HCT116 (cell line): ENCODE measurements around the gene TESK1. TPM values are rescaled to one million over a fixed set of nuclear protein-coding genes. Genes with fewer than 3 reads are reported as not detected.

ENCODE experiments used
- ATAC-seq: fragments of 200-7000 bp; cut with Tn5 transposase; 2 replicates; pipeline ENCODE4 v1.9.1; 2020; ENCODE audit warnings: mild to moderate bottlenecking, moderate library complexity
- BruUV-seq: library from RNA; stranded (reverse); fragments of 400-500 nt; replicated peaks from 2 replicates; lab custom pipeline; 2021; lab: Mats Ljungman, UMichigan
- CTCF ChIA-PET: fragments of 300-600 bp; sonication (Branson Sonifier 250); formaldehyde crosslinking; loops from one replicate; lab custom pipeline; 2021; ENCODE audit warnings: antibody characterized with exemption; lab: Charles Lee
- POLR2A ChIA-PET: fragments of 300-600, 350-600 bp; sonication (Branson Sonifier 250); formaldehyde crosslinking; loops from one replicate; lab custom pipeline; 2021; ENCODE audit warnings: antibody characterized with exemption; lab: Charles Lee
- RAD21 ChIA-PET, 2 experiments: fragments of 300-600 bp; sonication (Branson Sonifier 250); formaldehyde crosslinking; loops; one replicate each; lab custom pipeline; 2023; ENCODE audit warnings: low total read pairs in 2 of 2; ENCODE audit not compliant: uncharacterized antibody in 2 of 2, unreplicated experiment in 2 of 2, low non-redundant PET in 1 of 2; lab: Charles Lee
- DNase-seq: peaks from one replicate; pipeline ENCODE4 v3.0.0-alpha.2; 2010; ENCODE audit warnings: low read depth, low spot score
- H2AFZ ChIP-seq: fragments of 200-600 bp; shearing (Covaris generic), sonication (generic); 2 replicates; pipeline ENCODE4 v1.6.1; 2017; ENCODE audit warnings: low read depth, mixed run types, mixed read lengths, antibody characterized with exemption, low read length; ENCODE audit not compliant: poor library complexity, severe bottlenecking
- H3K27ac ChIP-seq: 2 replicates; pipeline ENCODE4 v1.5.1; 2012; ENCODE audit warnings: low read depth, low read length
- H3K27me3 ChIP-seq: fragments of 200-600 bp; sonication (generic); 2 replicates; pipeline ENCODE4 v1.6.1; 2016; ENCODE audit warnings: mixed run types, low read length, mixed read lengths; ENCODE audit not compliant: insufficient read depth
- H3K36me3 ChIP-seq, 2 experiments: fragments of 200-500 bp in 1 of 2; fragments of 200-600 bp in 1 of 2; sonication (Bioruptor generic) in 1 of 2; sonication (generic) in 1 of 2; 2 replicates each; pipeline versions ENCODE4 v1.5.1 to v1.6.1; 2014 to 2016; ENCODE audit warnings: low read length in 2 of 2, inconsistent platforms in 1 of 2, mixed read lengths in 1 of 2, mixed run types in 1 of 2; ENCODE audit not compliant: insufficient read depth in 2 of 2, control insufficient read depth in 1 of 2
- H3K4me1 ChIP-seq, 2 experiments: fragments of 200-600 bp in 1 of 2; sonication (generic) in 1 of 2; 2 replicates each; pipeline versions ENCODE4 v1.5.1 to v1.6.1; 2012 to 2017; ENCODE audit warnings: low read length in 2 of 2, inconsistent platforms in 1 of 2, mild to moderate bottlenecking in 1 of 2, mixed read lengths in 1 of 2, mixed run types in 1 of 2, moderate library complexity in 1 of 2; ENCODE audit not compliant: insufficient read depth in 2 of 2, control insufficient read depth in 1 of 2
- H3K4me2 ChIP-seq: fragments of 200-600 bp; sonication (generic); 2 replicates; pipeline ENCODE4 v1.6.1; 2017; ENCODE audit warnings: mixed run types, low read length, mixed read lengths
- H3K4me3 ChIP-seq, 2 experiments: fragments of 200-600 bp in 1 of 2; sonication (generic) in 1 of 2; replicated peaks in 1 of 2; 2 replicates each; pipeline ENCODE4 v1.5.1; 2011 to 2016; ENCODE audit warnings: low read length in 2 of 2, control low read depth in 1 of 2, low read depth in 1 of 2, mild to moderate bottlenecking in 1 of 2, mixed read lengths in 1 of 2, mixed run types in 1 of 2
- H3K79me2 ChIP-seq: fragments of 200-600 bp; sonication (generic); 2 replicates; pipeline ENCODE4 v1.6.1; 2017; ENCODE audit warnings: mild to moderate bottlenecking, mixed run types, low read length, moderate library complexity, mixed read lengths; ENCODE audit not compliant: insufficient read depth
- H3K9ac ChIP-seq: fragments of 200-600 bp; sonication (generic); 2 replicates; pipeline ENCODE4 v1.6.1; 2016; ENCODE audit warnings: low read length, mixed read lengths
- H3K9me2 ChIP-seq: fragments of 200-600 bp; sonication (generic), shearing (Covaris generic); 2 replicates; pipeline ENCODE4 v1.6.1; 2017; ENCODE audit warnings: mixed run types, mild to moderate bottlenecking, moderate library complexity; ENCODE audit not compliant: insufficient read depth
- H3K9me3 ChIP-seq, 2 experiments: fragments of 200-500 bp in 1 of 2; fragments of 200-600 bp in 1 of 2; sonication (Bioruptor generic) in 1 of 2; sonication (generic) in 1 of 2; 2 replicates each; pipeline ENCODE4 v1.6.1; 2014 to 2017; ENCODE audit warnings: low read length in 2 of 2, mixed read lengths in 2 of 2, inconsistent platforms in 1 of 2, low read depth in 1 of 2, mild to moderate bottlenecking in 1 of 2, mixed run types in 1 of 2, moderate library complexity in 1 of 2; ENCODE audit not compliant: control insufficient read depth in 1 of 2, insufficient read depth in 1 of 2
- H4K20me1 ChIP-seq: fragments of 200-600 bp; sonication (generic), shearing (Covaris generic); 2 replicates; pipeline ENCODE4 v1.6.1; 2017; ENCODE audit warnings: mixed run types, mild to moderate bottlenecking, moderate library complexity; ENCODE audit not compliant: insufficient read depth
- CEBPB ChIP-seq: IDR thresholded peaks from 2 replicates; pipeline ENCODE4 v1.6.1; 2012; ENCODE audit warnings: low read depth
- CTCF ChIP-seq, 3 experiments: fragments of 200-600 bp in 1 of 3; sonication (generic) in 1 of 3; IDR thresholded peaks in 2 of 3; conservative IDR thresholded peaks in 1 of 3; 2 replicates each; pipeline ENCODE4 v1.5.1; 2012 to 2017; ENCODE audit warnings: low read depth in 2 of 3, low read length in 2 of 3, antibody characterized with exemption in 1 of 3, borderline replicate concordance in 1 of 3, control low read depth in 1 of 3, mild to moderate bottlenecking in 1 of 3, mixed read lengths in 1 of 3, mixed run types in 1 of 3, moderate library complexity in 1 of 3; ENCODE audit not compliant: insufficient read depth in 1 of 3
- EGR1 ChIP-seq: IDR thresholded peaks from 2 replicates; pipeline ENCODE4 v1.6.1; 2012; ENCODE audit warnings: low read depth
- EZH2phosphoT487 ChIP-seq: fragments of 200-600 bp; IDR thresholded peaks from 2 replicates; pipeline ENCODE4 v1.6.1; 2018; ENCODE audit warnings: antibody characterized with exemption, borderline replicate concordance
- JUND ChIP-seq: IDR thresholded peaks from 2 replicates; pipeline ENCODE4 v1.6.1; 2012
- POLR2AphosphoS5 ChIP-seq: IDR thresholded peaks from 2 replicates; pipeline ENCODE4 v1.6.1; 2011; ENCODE audit warnings: mild to moderate bottlenecking, low read depth, low read length, moderate library complexity
- RAD21 ChIP-seq: IDR thresholded peaks from 2 replicates; pipeline ENCODE4 v1.6.1; 2012; ENCODE audit warnings: low read depth, mild to moderate bottlenecking
- SIN3A ChIP-seq: IDR thresholded peaks from 2 replicates; pipeline ENCODE4 v1.6.1; 2012; ENCODE audit warnings: low read depth
- TCF7L2 ChIP-seq: IDR thresholded peaks from 2 replicates; pipeline ENCODE4 v1.7.0; 2011; ENCODE audit warnings: borderline replicate concordance, inconsistent platforms; ENCODE audit not compliant: insufficient read depth, insufficient read length; ENCODE audit errors: extremely low read depth
- YY1 ChIP-seq: IDR thresholded peaks from 2 replicates; pipeline ENCODE4 v1.6.1; 2011; ENCODE audit warnings: low read length, low read depth, moderate library complexity, mild to moderate bottlenecking; ENCODE audit not compliant: insufficient replicate concordance; ENCODE audit errors: extremely low read depth
- intact Hi-C: fragments of 100-400 bp; cut with micrococcal nuclease; formaldehyde crosslinking; loops from 2 replicates; pipeline ENCODE4 v1.10.0; 2022
- total RNA-seq: library from RNA; stranded (reverse); gene quantifications from one replicate; pipeline ENCODE4 v1.2.1, GENCODE V29; 2021; ENCODE audit not compliant: unreplicated experiment

The TESK1 gene
- total RNA-seq, 1 experiment from 2014 or later: 26.6 TPM

- ATAC-seq: no peak
- no TSS peak for BruUV-seq
- Histone ChIP-seq H3K79me2 (no peaks in the 10 kb centered on the region), H3K4me3 (no peak overlapping the region), H3K9me3 (no peaks in the 10 kb centered on the region), H3K27ac (no peak overlapping the region), H2AFZ (no peak overlapping the region), H4K20me1 (no peaks in the 10 kb centered on the region), H3K9ac (no peak overlapping the region), H3K9me2 (no peaks in the 10 kb centered on the region), H3K4me2 (no peak overlapping the region), H3K4me1 (peaks cover 3 to 10% of the 10 kb centered on the region in 2 experiments; a peak in 2 of 4 replicates), H3K27me3 (no peaks in the 10 kb centered on the region), H3K36me3 (no peaks in the 10 kb centered on the region)
- POLR2A ChIA-PET: no interaction called here
- no peak for DNase-seq
- RAD21 ChIA-PET: no interaction called here
- CTCF ChIA-PET: interaction anchor here (1.1 kb wide), 1 partner anchor 9 kb away, joined by 3 read pairs; no protein-coding TSS in a partner anchor
- intact Hi-C loops: no loop called here
- TF ChIP-seq EZH2phosphoT487: no peak
- TF ChIP-seq JUND: no peak
- TF ChIP-seq EGR1: no peak
- no peak for TF ChIP-seq TCF7L2
- TF ChIP-seq CTCF (IDR thresholded peaks at IDR 0.05 in 2 of 3, conservative IDR thresholded peaks at IDR 0.05 in 1 of 3; ENCODE audit: borderline replicate concordance in 1 of 3, insufficient read depth in 1 of 3, low read depth in 2 of 3, low read length in 2 of 3): no peak
- no peak for TF ChIP-seq CEBPB
- no peak for TF ChIP-seq SIN3A
- TF ChIP-seq RAD21: no peak
- no peak for TF ChIP-seq YY1
- no peak for TF ChIP-seq POLR2AphosphoS5
- TF ChIP-seq, all 23 proteins: peak for 0
Observed at GRCh38 chr9:35562895-35563780, 41.9 kb upstream of the TESK1 start.
